ENCODE data around the gene PSAT1. TPM values are rescaled to one million over a fixed set of nuclear protein-coding genes. Genes with fewer than 3 reads are reported as not detected.

PSAT1 gene
- total RNA-seq, 1 experiment from 2014 or later, result 173 TPM

DNA sequence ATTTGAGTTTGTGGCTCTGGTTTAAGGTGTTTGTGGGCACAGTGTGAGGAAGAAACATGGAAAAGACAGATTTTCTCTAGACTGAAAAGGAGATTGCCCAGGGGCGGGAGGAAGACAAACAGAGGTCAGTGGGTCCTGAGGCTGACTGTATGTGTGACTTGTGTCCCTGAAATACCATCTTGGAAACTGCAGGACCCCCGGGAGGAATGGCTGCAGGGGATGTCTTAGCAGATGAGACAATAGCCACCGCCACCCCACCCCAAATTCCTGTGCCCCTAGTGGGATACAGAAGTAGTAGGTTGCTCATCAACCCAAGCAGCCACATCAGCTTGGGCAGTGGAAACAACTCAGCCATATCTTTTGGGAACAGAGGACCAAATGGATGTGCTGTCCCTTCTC lies 1.7 kb upstream of the PSAT1 start:
- DNase-seq, result no peak
- H3K9me2 ChIP-seq (replicated peaks; ENCODE audit: insufficient read depth, low read length), result no peaks in the 10 kb centered on the region

DNA sequence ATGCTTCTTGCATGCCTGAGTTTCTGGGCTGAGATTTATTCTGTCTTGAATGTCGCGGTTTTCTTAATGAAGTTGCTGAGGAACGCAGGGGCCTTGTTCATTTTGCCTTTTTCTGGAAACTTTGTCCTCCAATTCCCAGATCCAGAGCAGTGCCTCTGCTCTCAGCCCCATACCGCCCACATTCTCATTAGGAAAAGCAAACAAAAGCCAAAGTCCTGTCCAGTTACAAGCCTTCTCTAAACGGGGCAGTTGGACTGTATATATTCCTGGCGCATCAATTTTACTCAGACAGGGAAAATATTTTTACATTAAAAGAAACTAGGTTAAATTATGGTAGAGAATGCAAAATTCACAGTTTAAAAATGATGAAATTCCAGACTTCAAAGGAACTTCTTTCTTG lies 1.2 kb upstream of the PSAT1 start:
- no peak for DNase-seq
- Histone ChIP-seq H3K9me2 (replicated peaks; ENCODE audit: insufficient read depth, low read length) (no peaks in the 10 kb centered on the region), H3K27me3 (ENCODE audit: low read length) (no peaks in the 10 kb centered on the region), H3K27ac (ENCODE audit: low read length) (peak overlapping the region; percentile 96; the same call in 1 of the 2 replicates), H3K9ac (ENCODE audit: low read length) (peak overlapping the region; percentile 86), H3K36me3 (ENCODE audit: insufficient read depth, low read length) (peaks cover 14% of the 10 kb centered on the region), H3K79me2 (ENCODE audit: low read length) (peaks cover 31% of the 10 kb centered on the region), H3K4me1 (ENCODE audit: low read length) (peaks cover 27% of the 10 kb centered on the region), H3K4me3 (ENCODE audit: low read length) (peak overlapping the region; percentile 88), H4K20me1 (ENCODE audit: insufficient read depth, low read depth, low read length) (no peaks in the 10 kb centered on the region), H3K4me2 (ENCODE audit: low read depth, low read length, poor library complexity, severe bottlenecking) (peak overlapping the region; percentile 90), H2AFZ (ENCODE audit: low read length) (peak overlapping the region; percentile 29; the same call in 1 of the 2 replicates), H3K9me3 (ENCODE audit: low read length) (no peaks in the 10 kb centered on the region)

More for the DNA sequence above, 1.7 kb upstream of the PSAT1 start:
- Histone ChIP-seq H2AFZ (ENCODE audit: low read length) (no peak overlapping the region), H3K27ac (ENCODE audit: low read length) (no peak overlapping the region), H3K4me1 (ENCODE audit: low read length) (peaks cover 27% of the 10 kb centered on the region), H3K9ac (ENCODE audit: low read length) (no peak overlapping the region), H3K27me3 (ENCODE audit: low read length) (no peaks in the 10 kb centered on the region), H4K20me1 (ENCODE audit: insufficient read depth, low read depth, low read length) (no peaks in the 10 kb centered on the region), H3K79me2 (ENCODE audit: low read length) (peaks cover 29% of the 10 kb centered on the region), H3K4me2 (ENCODE audit: low read depth, low read length, poor library complexity, severe bottlenecking) (no peak overlapping the region), H3K4me3 (ENCODE audit: low read length) (no peak overlapping the region), H3K36me3 (ENCODE audit: insufficient read depth, low read length) (peaks cover 10% of the 10 kb centered on the region), H3K9me3 (ENCODE audit: low read length) (no peaks in the 10 kb centered on the region)

DNA sequence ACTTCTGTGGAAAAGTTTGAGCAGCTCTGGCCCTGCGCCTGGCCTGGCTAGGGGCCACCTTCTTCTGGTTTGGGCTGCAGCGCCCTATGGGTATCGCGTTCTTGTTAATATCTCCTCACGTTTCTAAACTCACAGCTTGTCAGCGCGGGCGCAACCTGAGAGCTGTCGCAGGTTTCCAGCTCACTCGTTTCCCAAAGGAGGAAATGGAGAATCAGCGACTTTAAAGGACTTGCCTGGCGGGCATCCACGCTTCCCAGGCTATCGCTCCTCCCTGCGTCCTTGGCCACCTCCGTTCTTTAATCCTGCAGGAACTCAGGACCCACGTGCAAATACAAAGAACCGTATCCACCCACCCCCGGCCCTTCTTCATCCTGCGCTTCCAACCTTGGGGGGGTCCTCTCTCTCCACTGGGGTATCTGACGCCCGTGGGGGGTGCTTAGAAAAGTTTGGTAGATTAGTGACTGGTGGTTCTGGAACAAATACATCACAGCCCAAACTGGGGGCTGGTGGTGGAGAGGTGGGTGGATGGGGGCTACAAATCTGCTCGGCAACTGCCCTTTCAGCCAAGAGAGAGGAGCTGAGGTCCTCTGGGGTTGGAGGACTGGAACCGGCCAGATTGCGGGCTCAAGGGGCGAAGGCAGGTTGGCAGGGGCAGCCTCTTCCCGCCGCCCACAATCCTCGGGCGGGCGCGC lies 578 bp upstream of the PSAT1 start:
- peak overlapping the region; percentile 88 for H3K4me3 ChIP-seq (ENCODE audit: low read length)
- peak overlapping the region; percentile 96 for H3K27ac ChIP-seq (ENCODE audit: low read length)
- H4K20me1 ChIP-seq (ENCODE audit: insufficient read depth, low read depth, low read length), result no peaks in the 10 kb centered on the region
- no peaks in the 10 kb centered on the region for H3K9me3 ChIP-seq (ENCODE audit: low read length)
- H3K9ac ChIP-seq (ENCODE audit: low read length), result peak overlapping the region; percentile 86
- no peaks in the 10 kb centered on the region for H3K9me2 ChIP-seq (replicated peaks; ENCODE audit: insufficient read depth, low read length)
- H3K36me3 ChIP-seq (ENCODE audit: insufficient read depth, low read length), result peaks cover 20% of the 10 kb centered on the region
- H3K79me2 ChIP-seq (ENCODE audit: low read length), result peaks cover 31% of the 10 kb centered on the region
- H2AFZ ChIP-seq (ENCODE audit: low read length), result peak overlapping the region; percentile 29; the same call in 1 of the 2 replicates
- DNase-seq, result peak; percentile 63
- H3K4me1 ChIP-seq (ENCODE audit: low read length), result peaks cover 27% of the 10 kb centered on the region
- H3K27me3 ChIP-seq (ENCODE audit: low read length), result no peaks in the 10 kb centered on the region
- H3K4me2 ChIP-seq (ENCODE audit: low read depth, low read length, poor library complexity, severe bottlenecking), result peak overlapping the region; percentile 90

DNA sequence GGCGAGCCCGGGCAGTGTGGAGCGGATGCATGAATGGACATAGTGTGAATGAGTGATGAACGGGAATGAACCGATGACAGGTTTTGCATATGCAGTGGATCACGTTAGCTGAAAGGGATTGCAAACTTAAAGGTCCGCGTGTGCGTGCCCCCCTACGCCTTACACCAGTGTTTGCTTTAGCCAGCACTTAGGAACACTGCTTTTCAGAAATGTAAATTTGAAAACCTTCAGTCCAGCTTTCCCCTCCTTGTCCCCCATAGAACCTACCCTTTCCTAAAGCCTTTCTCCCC lies 692 bp downstream of the PSAT1 start:
- Histone ChIP-seq H3K36me3 (ENCODE audit: insufficient read depth, low read length) (peaks cover 29% of the 10 kb centered on the region), H3K27me3 (ENCODE audit: low read length) (no peaks in the 10 kb centered on the region), H3K4me1 (ENCODE audit: low read length) (peaks cover 27% of the 10 kb centered on the region), H3K4me2 (ENCODE audit: low read depth, low read length, poor library complexity, severe bottlenecking) (peak overlapping the region; percentile 90), H4K20me1 (ENCODE audit: insufficient read depth, low read depth, low read length) (no peaks in the 10 kb centered on the region), H3K9me2 (replicated peaks; ENCODE audit: insufficient read depth, low read length) (no peaks in the 10 kb centered on the region), H2AFZ (ENCODE audit: low read length) (no peak overlapping the region), H3K9me3 (ENCODE audit: low read length) (no peaks in the 10 kb centered on the region), H3K79me2 (ENCODE audit: low read length) (peaks cover 31% of the 10 kb centered on the region), H3K27ac (ENCODE audit: low read length) (peak overlapping the region; percentile 96), H3K4me3 (ENCODE audit: low read length) (peak overlapping the region; percentile 88), H3K9ac (ENCODE audit: low read length) (peak overlapping the region; percentile 99)
- DNase-seq, result no peak

DNA sequence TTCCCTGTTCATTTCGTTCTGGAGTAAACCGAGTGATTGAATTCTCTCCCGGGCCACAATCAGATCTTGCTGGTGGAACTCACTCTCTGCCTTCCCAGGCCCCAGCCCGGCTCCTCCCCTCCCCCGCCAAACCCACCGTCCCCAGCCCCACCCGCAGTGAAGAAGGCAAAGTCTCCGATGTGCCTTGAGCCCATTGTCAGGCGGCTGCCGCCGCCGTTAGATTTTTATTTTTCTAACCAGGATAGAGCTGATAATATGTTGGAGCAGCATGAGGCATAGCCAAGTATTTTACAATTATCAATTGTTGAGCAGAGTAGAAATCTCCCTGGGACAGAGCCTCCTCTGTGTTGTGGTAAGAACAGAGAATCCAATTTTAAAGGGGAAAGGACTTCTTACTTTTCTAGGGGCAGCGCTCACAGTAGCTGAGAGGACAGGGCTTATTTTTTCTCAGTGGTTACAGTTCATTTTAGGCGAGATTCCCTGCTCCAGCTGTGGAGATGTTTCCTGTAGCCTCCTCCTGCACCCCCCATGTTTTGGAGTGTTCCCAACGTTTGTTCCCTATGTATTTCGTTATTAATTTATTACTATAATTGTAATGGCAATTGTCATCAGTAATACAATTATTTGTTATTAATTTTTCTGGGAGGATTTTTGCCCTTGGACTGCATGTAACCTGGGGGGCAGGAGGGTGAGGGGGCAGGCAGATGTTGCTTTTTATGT lies 1.3 kb downstream of the PSAT1 start:
- peaks cover 34% of the 10 kb centered on the region for H3K79me2 ChIP-seq (ENCODE audit: low read length)
- DNase-seq, result no peak
- H2AFZ ChIP-seq (ENCODE audit: low read length), result no peak overlapping the region
- peak overlapping the region; percentile 96 for H3K27ac ChIP-seq (ENCODE audit: low read length)
- peaks cover 27% of the 10 kb centered on the region for H3K4me1 ChIP-seq (ENCODE audit: low read length)
- H4K20me1 ChIP-seq (ENCODE audit: insufficient read depth, low read depth, low read length), result no peaks in the 10 kb centered on the region
- peak overlapping the region; percentile 90 for H3K4me2 ChIP-seq (ENCODE audit: low read depth, low read length, poor library complexity, severe bottlenecking)
- no peaks in the 10 kb centered on the region for H3K27me3 ChIP-seq (ENCODE audit: low read length)
- peak overlapping the region; percentile 99 for H3K9ac ChIP-seq (ENCODE audit: low read length)
- peaks cover 33% of the 10 kb centered on the region for H3K36me3 ChIP-seq (ENCODE audit: insufficient read depth, low read length)
- H3K9me3 ChIP-seq (ENCODE audit: low read length), result no peaks in the 10 kb centered on the region
- peak overlapping the region; percentile 88 for H3K4me3 ChIP-seq (ENCODE audit: low read length)
- H3K9me2 ChIP-seq (replicated peaks; ENCODE audit: insufficient read depth, low read length), result no peaks in the 10 kb centered on the region

DNA sequence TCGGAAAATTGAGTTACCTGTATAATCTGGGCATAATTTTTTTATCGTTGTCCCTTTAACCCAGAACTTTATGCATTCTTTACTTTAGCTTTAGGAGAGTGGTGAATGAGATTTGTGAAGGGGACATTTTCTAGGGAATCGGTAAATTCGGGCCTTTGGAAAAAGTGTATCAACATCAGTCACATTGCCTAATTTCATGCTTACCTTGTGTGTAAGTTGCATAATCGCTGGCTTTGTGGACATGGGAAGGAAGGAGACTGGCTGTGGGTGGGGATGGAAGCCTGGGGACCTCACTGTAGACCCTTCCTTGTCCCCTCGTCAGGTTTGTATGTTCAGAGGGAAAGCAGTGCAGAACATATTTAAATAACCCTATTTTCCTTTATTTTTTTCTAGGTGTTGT lies 3.3 kb downstream of the PSAT1 start:
- Histone ChIP-seq H3K36me3 (ENCODE audit: insufficient read depth, low read length) (peaks cover 47% of the 10 kb centered on the region), H3K27me3 (ENCODE audit: low read length) (no peaks in the 10 kb centered on the region), H3K27ac (ENCODE audit: low read length) (no peak overlapping the region), H3K9me3 (ENCODE audit: low read length) (no peaks in the 10 kb centered on the region), H3K9me2 (replicated peaks; ENCODE audit: insufficient read depth, low read length) (no peaks in the 10 kb centered on the region), H3K4me3 (ENCODE audit: low read length) (no peak overlapping the region), H3K4me2 (ENCODE audit: low read depth, low read length, poor library complexity, severe bottlenecking) (no peak overlapping the region), H3K4me1 (ENCODE audit: low read length) (peaks cover 27% of the 10 kb centered on the region), H3K9ac (ENCODE audit: low read length) (no peak overlapping the region), H2AFZ (ENCODE audit: low read length) (no peak overlapping the region), H3K79me2 (ENCODE audit: low read length) (peaks cover 44% of the 10 kb centered on the region), H4K20me1 (ENCODE audit: insufficient read depth, low read depth, low read length) (no peaks in the 10 kb centered on the region)
- no peak for DNase-seq

DNA sequence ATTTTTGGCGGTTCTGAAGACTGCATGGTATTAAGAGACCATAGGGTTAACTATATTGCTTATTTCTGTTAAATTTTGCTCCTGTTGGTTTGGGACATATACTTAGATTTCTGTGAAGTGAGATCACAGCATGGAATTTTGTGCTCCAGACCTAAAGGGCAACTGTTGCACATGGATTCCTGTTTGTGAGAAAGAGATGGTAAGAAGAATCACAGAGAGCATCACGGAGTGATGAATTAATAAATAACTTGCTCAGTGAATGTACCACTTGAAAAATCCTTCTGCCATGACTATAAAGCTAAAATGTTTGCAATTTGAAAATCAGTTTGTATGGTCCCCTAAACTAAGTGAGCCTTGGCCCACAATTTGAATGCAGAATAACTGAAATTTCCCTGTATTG lies 4.5 kb downstream of the PSAT1 start:
- peaks cover 55% of the 10 kb centered on the region for H3K36me3 ChIP-seq (ENCODE audit: insufficient read depth, low read length)
- H3K27me3 ChIP-seq (ENCODE audit: low read length), result no peaks in the 10 kb centered on the region
- H3K79me2 ChIP-seq (ENCODE audit: low read length), result peaks cover 44% of the 10 kb centered on the region
- H3K9me3 ChIP-seq (ENCODE audit: low read length), result no peaks in the 10 kb centered on the region
- no peak overlapping the region for H3K4me3 ChIP-seq (ENCODE audit: low read length)
- no peak for DNase-seq
- no peak overlapping the region for H2AFZ ChIP-seq (ENCODE audit: low read length)
- H3K4me2 ChIP-seq (ENCODE audit: low read depth, low read length, poor library complexity, severe bottlenecking), result no peak overlapping the region
- no peaks in the 10 kb centered on the region for H4K20me1 ChIP-seq (ENCODE audit: insufficient read depth, low read depth, low read length)
- no peak overlapping the region for H3K27ac ChIP-seq (ENCODE audit: low read length)
- H3K9me2 ChIP-seq (replicated peaks; ENCODE audit: insufficient read depth, low read length), result no peaks in the 10 kb centered on the region
- H3K4me1 ChIP-seq (ENCODE audit: low read length), result peaks cover 18% of the 10 kb centered on the region
- H3K9ac ChIP-seq (ENCODE audit: low read length), result no peak overlapping the region

DNA sequence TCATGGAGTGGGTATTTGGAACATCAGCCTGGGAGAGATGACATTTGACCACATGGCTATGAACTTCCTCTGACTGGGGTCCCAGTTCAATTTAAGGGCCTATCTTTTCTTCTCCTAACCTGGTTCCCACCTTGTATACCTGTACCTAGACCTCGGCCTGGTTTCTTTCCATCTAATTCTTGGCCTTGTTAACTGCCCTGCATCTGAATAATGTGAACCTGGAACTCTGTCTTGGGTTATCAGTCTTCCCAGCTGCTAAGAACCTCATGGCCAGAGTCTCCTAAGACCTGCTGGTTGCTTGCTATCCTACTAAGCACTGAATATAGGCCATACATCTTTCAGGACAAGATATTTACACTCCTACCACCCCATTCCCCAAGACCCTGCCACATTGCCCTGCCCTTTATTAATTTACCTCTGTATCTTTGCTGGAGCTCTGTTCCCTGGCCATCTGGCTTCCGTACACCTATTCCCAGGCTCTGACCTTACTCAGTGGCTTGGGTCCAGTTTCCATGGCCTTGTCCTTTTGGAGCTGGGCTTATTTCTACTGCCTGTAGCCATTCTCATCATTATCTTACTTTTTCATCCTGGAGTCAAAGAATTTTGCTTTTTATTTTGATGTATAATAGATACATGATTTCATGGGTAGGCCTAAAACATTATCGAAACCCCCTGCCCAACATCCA lies 6.6 kb downstream of the PSAT1 start:
- H3K9ac ChIP-seq (ENCODE audit: low read length), result no peak overlapping the region
- H3K4me2 ChIP-seq (ENCODE audit: low read depth, low read length, poor library complexity, severe bottlenecking), result no peak overlapping the region
- no peaks in the 10 kb centered on the region for H3K9me2 ChIP-seq (replicated peaks; ENCODE audit: insufficient read depth, low read length)
- H3K79me2 ChIP-seq (ENCODE audit: low read length), result peaks cover 29% of the 10 kb centered on the region
- H2AFZ ChIP-seq (ENCODE audit: low read length), result no peak overlapping the region
- H3K36me3 ChIP-seq (ENCODE audit: insufficient read depth, low read length), result peaks cover 63% of the 10 kb centered on the region
- no peak overlapping the region for H3K27ac ChIP-seq (ENCODE audit: low read length)
- no peaks in the 10 kb centered on the region for H3K27me3 ChIP-seq (ENCODE audit: low read length)
- no peaks in the 10 kb centered on the region for H3K9me3 ChIP-seq (ENCODE audit: low read length)
- peaks cover 4% of the 10 kb centered on the region for H3K4me1 ChIP-seq (ENCODE audit: low read length)
- H3K4me3 ChIP-seq (ENCODE audit: low read length), result no peak overlapping the region
- no peak for DNase-seq
- H4K20me1 ChIP-seq (ENCODE audit: insufficient read depth, low read depth, low read length), result no peaks in the 10 kb centered on the region

Measured in Karpas-422 (cell line).